ENCODE results near the gene CIB1. TPM values are rescaled to one million over a fixed set of nuclear protein-coding genes. Genes with fewer than 3 reads are reported as not detected.
A peak's percentile ranks its signal among the peaks of the same experiment; 100 is the strongest.

The CIB1 gene
- total and polyA plus RNA-seq, 7 donors, result 18.6 to 436 (median 35.7) TPM

DNA sequence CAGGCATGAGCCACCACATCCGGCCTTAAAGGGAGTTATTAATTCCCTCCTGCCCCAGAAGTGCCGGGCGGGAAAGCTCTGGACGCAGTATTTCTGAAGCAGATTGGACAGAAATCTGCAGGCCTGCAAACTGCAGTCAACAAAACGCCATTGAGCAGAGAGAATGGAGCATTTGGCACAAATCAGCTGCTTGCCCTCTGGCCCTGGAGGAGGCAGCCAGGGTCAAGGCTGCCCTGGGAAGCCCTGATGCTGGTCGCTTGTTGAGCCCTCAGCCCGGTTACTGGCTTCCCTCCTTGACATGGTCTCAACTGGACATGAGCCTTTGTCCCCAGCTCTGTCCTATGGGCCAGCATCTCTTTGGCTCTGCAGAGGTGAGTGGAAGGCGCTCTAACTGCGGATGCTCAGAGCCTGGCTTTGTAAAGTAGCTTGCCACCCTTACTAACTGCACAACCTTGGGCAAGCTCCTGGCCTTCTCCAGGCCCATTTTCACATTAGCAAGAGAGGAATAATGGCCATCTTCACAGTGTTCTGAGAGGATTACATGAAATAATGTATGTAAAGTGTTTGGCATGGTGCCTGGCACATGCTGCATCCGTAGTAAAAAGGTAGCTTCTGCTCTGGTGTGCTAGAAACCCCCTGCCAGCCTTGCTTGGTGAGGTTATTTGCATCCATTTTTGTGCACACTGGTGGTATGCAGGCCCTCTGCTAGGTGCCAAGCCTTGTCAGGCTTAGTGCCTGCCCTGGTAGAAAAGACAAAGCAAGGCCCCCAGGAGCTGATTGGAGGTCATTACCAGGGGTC is 28.5 kb downstream of the CIB1 start:
- no peak overlapping the region for H3K4me3 ChIP-seq

DNA sequence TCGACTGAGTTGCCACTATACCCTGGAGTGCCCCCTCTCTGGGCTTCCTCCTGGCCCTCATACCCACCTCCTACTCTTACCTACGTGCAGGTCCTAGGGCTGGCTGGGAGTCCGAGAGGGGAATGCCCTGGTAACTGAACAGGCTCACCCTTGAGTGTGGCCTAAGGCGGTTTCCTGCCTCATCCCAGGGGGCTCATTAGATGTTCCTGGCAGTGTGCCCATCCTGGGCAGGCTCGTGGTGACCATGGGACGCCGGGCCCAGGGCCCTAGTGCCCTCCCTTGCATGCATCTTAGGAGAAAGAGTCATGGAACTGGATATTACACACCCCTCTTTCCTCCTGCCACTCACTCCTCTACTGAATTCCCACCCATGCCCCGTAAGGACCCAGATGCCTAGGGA is 29.8 kb downstream of the CIB1 start:
- intact Hi-C loops (cut with DNase I), result no loop called here
- Histone ChIP-seq H3K4me1 (peaks cover 0 to 63% (median 57%) of the 10 kb centered on the region in 4 donors), H3K27me3 (no peaks in the 10 kb centered on the region), H3K4me3 (peak overlapping the region in 1 of 4 donors; percentile 11), H3K9me3 (no peaks in the 10 kb centered on the region), H3K36me3 (peaks cover 0 to 31% (median 2%) of the 10 kb centered on the region in 4 donors), H3K27ac (peak overlapping the region in 3 of 4 donors; percentile 85 to 92 (median 90))
- no peak for TF ChIP-seq EP300 (IDR thresholded peaks at IDR 0.05)
- peak in 1 of 4 donors; percentile 32 for TF ChIP-seq POLR2AphosphoS5 (IDR thresholded peaks at IDR 0.05)
- peak; percentile 76 for DNase-seq
- 84 to 85% methylated on average over 8 of the region's 8 CpGs for WGBS, 2 donors

More for the DNA sequence above, 28.5 kb downstream of the CIB1 start:
- DNase-seq, result no peak
- Histone ChIP-seq H3K27me3 (no peaks in the 10 kb centered on the region), H3K27ac (peak overlapping the region in 2 of 4 donors; percentile 85 to 90), H3K9me3 (no peaks in the 10 kb centered on the region), H3K4me1 (peaks cover 0 to 69% (median 64%) of the 10 kb centered on the region in 4 donors), H3K36me3 (peaks cover 0 to 42% (median 3%) of the 10 kb centered on the region in 4 donors)
- intact Hi-C loops (cut with DNase I), result no loop called here
- TF ChIP-seq POLR2AphosphoS5 (IDR thresholded peaks at IDR 0.05), result peak in 1 of 4 donors; percentile 5
- TF ChIP-seq, protein P1, sequence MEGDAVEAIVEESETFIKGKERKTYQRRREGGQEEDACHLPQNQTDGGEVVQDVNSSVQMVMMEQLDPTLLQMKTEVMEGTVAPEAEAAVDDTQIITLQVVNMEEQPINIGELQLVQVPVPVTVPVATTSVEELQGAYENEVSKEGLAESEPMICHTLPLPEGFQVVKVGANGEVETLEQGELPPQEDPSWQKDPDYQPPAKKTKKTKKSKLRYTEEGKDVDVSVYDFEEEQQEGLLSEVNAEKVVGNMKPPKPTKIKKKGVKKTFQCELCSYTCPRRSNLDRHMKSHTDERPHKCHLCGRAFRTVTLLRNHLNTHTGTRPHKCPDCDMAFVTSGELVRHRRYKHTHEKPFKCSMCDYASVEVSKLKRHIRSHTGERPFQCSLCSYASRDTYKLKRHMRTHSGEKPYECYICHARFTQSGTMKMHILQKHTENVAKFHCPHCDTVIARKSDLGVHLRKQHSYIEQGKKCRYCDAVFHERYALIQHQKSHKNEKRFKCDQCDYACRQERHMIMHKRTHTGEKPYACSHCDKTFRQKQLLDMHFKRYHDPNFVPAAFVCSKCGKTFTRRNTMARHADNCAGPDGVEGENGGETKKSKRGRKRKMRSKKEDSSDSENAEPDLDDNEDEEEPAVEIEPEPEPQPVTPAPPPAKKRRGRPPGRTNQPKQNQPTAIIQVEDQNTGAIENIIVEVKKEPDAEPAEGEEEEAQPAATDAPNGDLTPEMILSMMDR (IDR thresholded peaks at IDR 0.05), result no peak
- no peak for TF ChIP-seq EP300 (IDR thresholded peaks at IDR 0.05)
- 83 to 89% methylated on average over 10 of the region's 10 CpGs for WGBS, 2 donors

DNA sequence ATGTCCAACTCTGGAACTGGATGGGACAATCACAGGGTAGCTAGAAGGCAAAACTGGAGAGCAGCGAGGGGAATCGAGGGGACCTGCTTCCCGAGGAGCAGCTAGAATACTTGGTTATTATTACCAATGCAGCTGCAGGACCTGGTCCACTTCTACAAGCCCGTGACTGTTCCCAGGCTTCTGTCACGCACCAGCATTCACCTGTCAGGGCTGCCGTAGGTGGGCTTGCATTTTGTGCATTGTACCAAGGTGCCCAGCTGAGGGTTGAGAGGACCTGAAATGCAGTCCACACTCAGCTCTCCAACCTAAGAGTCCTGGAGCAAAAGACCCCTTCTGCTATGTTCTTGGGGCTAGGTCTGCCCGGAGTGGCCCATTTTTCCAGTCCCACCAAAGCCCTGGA is 30.3 kb downstream of the CIB1 start:
- H3K36me3 ChIP-seq, result peaks cover 0 to 26% (median 2%) of the 10 kb centered on the region in 4 donors
- no peak for TF ChIP-seq EP300 (IDR thresholded peaks at IDR 0.05)
- TF ChIP-seq POLR2AphosphoS5 (IDR thresholded peaks at IDR 0.05), result no peak
- intact Hi-C loops (cut with DNase I), result no loop called here
- H3K4me3 ChIP-seq, result peak overlapping the region in 1 of 4 donors; percentile 84
- no peaks in the 10 kb centered on the region for H3K27me3 ChIP-seq
- H3K27ac ChIP-seq, result peak overlapping the region in 3 of 4 donors; percentile 85 to 92 (median 90)
- no peak for DNase-seq
- H3K4me1 ChIP-seq, result peaks cover 0 to 63% (median 54%) of the 10 kb centered on the region in 4 donors
- H3K9me3 ChIP-seq, result no peaks in the 10 kb centered on the region
- 95 to 97% methylated on average over 7 of the region's 7 CpGs for WGBS, 2 donors

DNA sequence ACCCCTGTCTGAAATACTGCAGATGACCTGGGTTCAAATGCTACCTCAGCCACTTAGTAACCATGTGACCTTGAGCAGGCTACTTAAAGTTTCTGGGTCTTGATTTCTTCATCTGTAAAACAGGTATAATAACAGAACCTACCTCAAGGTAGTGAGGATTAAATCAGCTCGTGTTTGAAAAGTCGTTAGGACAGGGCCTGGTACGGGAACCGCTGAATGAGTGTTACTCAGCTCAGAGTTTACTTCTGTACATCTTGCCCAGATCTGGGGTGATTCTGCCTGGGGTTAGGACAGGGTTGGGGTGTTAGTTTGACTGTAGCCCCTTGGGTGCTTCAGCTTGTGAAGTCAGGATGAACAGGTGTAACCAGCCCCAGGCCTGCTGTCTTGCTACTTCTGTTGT is 30.8 kb downstream of the CIB1 start:
- H3K4me1 ChIP-seq, result peaks cover 0 to 63% (median 54%) of the 10 kb centered on the region in 4 donors
- no peak for DNase-seq
- intact Hi-C loops (cut with DNase I), result no loop called here
- H3K4me3 ChIP-seq, result peak overlapping the region in 3 of 4 donors; percentile 78 to 91 (median 84)
- H3K9me3 ChIP-seq, result no peaks in the 10 kb centered on the region
- H3K27me3 ChIP-seq, result no peaks in the 10 kb centered on the region
- WGBS, 2 donors, result 81 to 90% methylated on average over 4 of the region's 4 CpGs
- no peak for TF ChIP-seq POLR2AphosphoS5 (IDR thresholded peaks at IDR 0.05)
- no peak for TF ChIP-seq POLR2A (IDR thresholded peaks at IDR 0.05)
- TF ChIP-seq, protein P1 (IDR thresholded peaks at IDR 0.05), result no peak
- TF ChIP-seq EP300 (IDR thresholded peaks at IDR 0.05), result no peak
- peak overlapping the region; percentile 85 to 92 (median 88) for H3K27ac ChIP-seq
- H3K36me3 ChIP-seq, result peaks cover 0 to 23% (median 2%) of the 10 kb centered on the region in 4 donors

DNA sequence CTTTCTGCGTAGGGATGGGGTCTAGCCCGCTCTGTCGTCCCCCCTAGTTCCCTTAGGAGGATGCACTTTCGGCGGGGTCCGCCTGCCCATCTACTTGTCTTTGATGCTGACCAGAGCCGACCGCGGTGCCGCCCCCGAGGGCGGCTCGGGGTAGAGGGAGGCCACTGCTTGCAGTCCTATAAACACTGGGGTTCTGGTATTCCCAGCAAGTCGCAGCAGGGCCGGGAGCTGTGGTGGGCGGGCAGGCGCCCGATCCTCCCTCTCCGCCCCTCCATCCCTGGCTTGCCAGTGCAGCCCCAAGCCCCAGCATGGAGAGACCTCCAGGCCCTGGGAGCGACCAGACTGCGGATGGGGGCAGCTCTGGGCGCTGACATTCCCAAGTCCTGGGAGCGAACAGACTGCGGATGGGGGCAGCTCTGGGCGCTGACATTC is 31.8 kb downstream of the CIB1 start:
- intact Hi-C loops (cut with DNase I), result no loop called here
- DNase-seq, result no peak
- 4 to 14% methylated on average over 25 of the region's 25 CpGs for WGBS, 2 donors
- TF ChIP-seq POLR2AphosphoS5 (IDR thresholded peaks at IDR 0.05), result peak in 2 of 4 donors; percentile 26 to 36
- TF ChIP-seq, protein P1 (IDR thresholded peaks at IDR 0.05), result no peak
- Histone ChIP-seq H3K27ac (peak overlapping the region; percentile 85 to 92 (median 88)), H3K27me3 (no peaks in the 10 kb centered on the region), H3K4me1 (peaks cover 0 to 57% (median 55%) of the 10 kb centered on the region in 4 donors), H3K4me3 (peak overlapping the region; percentile 49 to 91 (median 81)), H3K36me3 (peaks cover 0 to 17% (median 0%) of the 10 kb centered on the region in 4 donors), H3K9me3 (no peaks in the 10 kb centered on the region)
